ENCODE results near the gene PAQR5.
"Not testable (repeated sequence)": the region's sequence is repeated elsewhere in the genome, so short reads cannot be mapped to it uniquely, and the experiment has no call there.

The PAQR5 gene

DNA sequence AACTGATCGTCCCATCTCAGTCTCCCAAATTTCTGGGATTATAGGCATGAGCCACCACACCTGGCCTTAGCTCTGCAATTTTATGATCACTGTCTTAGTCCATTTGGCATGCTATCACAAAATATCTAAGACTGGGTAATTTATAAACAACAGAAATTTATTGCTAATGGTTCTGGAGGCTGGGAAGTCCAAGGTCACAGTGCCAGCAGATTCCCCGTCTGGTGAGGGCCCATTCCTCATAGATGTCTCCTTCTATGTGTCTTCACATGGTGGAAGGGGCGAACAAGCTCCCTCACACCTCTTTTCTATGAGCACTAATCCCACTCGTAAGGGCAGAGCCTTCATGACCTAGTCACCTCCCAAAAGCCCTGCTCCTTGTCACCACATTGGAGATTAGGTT lies 60.1 kb downstream of the PAQR5 start:
- DNase-seq, result no peak

DNA sequence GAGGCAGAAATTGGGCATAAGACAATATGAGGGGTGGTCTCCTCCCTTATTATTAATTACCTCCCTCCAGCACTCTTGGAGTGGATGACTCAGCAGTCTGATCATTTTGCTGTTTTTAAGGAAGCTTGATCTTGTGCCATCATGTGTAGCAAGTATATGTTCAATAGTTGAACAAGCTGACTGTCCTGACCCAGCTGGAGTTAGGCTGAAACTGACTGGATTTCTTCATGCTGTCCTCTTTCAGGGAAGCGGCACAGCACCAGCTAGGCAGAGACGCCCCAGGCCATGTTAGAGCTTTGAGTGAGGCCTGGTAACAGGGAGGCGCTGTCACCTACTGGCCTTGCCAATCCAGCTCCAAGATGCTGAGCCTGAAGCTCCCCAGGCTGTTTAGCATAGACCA lies 61.0 kb downstream of the PAQR5 start:
- DNase-seq, result no peak

GRCh38 chr15:69360642-69361041 lies 61.9 kb downstream of the PAQR5 start:
- no peak for DNase-seq

DNA sequence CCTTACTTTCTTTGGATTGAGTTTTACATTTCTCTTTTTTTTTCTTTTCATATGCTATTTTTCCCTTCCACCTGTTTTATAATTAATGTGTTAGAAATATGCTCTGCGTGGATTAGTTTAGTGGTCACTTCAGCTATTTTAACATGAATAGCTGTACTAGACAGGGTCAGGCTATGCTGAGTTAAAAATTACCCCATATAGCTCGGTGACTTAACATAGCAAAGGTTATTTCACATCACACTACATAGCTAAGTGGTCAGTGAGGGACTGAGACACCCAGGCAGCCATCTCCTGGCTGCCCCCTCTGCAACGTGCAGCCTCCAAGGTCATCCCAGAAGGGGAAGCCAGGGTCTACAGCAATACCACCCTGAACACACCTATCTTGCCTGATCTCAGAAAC lies 68.5 kb downstream of the PAQR5 start:
- no peak for DNase-seq

- DNase-seq, result no peak
Measured at GRCh38 chr15:69369631-69370030, 70.9 kb downstream of the PAQR5 start.

GRCh38 chr15:69373406-69373805 lies 74.7 kb downstream of the PAQR5 start:
- DNase-seq, result no peak

DNA sequence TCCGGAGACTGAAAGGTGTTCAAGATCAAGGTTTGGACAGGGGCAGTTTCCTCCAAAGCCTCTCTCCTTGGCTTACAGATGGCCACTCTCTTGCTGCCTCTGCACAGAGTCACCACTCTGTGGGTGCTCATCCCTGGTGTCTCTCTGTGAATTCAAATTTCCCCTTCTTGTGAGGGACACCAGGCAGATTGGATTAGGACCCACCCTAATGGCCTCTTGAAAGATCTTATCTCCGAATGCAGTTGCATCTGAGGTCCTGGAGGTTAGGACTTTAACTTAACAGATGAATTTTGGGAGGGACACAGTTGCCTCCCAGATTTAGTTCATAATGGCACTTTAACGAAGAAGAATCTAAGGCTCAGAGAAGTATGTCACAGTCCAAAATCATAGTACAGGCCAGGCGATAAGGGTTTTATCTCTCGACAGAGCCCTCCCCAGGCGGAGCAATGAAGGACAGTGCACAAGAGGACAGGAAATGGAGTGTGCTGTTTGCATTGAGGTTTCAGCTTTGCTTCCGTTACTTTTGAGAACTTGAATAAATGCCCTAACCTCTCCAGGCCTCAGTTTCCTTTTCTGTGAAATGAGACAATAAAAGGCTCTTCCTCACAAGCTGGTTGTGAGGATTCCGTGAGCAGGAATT lies 76.6 kb downstream of the PAQR5 start:
- no peak for DNase-seq

DNA sequence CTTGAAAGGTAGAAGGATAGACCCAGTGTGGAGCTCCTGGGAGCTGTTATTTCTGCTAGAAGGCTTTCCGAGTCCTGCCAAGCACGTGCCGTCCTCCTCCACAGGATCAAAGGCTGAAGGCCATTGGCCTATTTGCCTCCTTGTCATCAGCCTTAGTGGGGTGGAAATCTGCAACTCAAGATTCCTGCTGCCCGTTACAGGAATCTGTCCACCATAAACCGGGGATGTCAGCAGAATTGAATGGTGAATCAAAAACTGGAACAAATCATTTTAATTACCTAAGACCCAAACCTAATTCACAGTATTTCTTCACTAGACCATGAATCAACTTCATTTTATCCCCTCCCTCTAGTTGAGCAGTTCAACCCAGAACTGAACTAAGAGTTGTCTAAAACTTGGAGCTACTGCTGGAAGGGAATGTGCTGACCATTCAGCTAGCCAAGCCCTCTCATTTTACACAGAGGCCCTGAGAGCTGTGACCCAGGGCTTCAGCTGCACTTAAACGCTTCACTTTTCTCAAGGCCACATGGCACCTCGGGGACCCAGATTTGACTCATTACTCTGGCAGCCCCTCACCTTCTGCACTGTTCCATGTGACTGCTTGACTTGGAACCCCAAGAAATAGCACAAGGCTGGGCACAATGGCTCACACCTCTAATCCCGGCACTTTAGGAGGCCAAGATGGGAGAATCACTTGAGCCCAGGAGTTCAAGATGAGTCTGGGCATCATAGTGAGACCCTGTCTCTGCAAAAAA lies 78.7 kb downstream of the PAQR5 start:
- no peak for DNase-seq

DNA sequence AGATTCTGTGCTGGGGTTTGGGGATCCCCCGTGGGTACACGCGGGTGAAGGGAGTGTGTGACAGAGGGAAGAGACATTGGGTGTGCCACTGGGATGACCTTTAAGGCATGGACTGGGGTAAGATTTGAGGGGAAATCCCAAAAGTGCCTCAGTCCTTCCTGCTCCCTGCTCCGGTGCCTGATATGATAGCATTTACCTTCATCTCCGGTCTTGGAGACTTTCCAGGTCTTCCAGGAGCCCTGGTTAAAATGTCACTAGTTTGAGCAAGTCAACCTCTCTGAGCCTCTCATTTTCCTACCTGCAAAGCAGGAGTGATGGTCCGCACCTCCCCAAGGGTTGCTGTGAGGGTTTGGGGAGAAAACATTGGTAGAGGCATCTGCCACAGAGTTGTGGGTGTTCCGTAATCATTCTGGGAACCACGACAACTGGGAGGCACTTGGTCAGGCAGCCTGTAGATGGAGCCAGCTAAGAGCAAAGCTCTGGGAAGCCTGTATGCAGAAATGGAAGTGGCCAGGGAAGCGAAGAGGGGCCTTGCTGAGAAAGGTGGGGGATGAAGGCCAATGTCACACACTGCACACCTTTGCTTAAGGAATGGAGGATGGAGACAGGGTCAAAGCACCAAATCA lies 81.5 kb downstream of the PAQR5 start:
- no peak for DNase-seq

DNA sequence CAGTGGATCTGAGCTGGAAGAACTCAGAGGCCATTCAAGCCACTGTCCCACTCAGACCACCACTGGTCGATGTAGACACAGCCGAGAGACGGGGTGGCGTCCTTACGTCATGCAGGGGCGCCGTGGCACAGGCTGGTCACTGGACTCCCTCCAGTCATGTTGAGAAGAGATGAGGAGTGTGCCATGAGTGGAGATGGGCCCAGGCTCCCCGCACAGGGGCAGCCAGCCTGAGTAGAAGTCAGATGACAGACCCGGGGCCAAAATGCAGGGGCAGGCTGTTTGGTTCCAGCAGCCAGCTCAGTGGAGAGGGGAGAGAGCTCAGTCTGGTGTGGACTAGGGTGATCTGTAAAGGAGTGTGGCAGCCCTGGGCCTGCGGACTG lies 82.0 kb downstream of the PAQR5 start:
- no peak for DNase-seq

GRCh38 chr15:69382176-69382575 lies 83.5 kb downstream of the PAQR5 start:
- DNase-seq, result not testable (repeated sequence)

- DNase-seq, result not testable (repeated sequence)
Measured at GRCh38 chr15:69384066-69384465, 85.4 kb downstream of the PAQR5 start.

- DNase-seq, result no peak
Measured at GRCh38 chr15:69384626-69385598, 86.2 kb downstream of the PAQR5 start.

- no peak for DNase-seq
Measured at GRCh38 chr15:69385831-69386230, 87.1 kb downstream of the PAQR5 start.

DNA sequence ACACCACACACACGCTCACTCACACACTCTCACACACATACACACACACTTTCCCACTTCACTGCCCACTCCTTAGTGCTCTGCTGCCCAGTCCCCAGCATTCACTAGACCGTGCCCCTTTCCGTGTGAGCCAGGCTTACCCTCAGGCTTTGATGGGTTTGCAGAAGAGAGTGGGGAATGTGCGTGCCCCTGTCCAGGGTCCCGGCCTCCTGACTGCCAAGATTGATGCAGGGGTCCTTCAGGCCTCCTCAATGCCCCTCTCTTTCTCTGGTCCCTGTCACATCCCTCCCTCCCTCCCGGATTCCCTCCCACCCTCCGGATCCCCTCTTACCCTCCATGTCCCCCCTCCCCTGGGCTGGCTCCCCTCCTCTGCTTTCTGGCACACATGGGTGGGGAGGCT lies 87.6 kb downstream of the PAQR5 start:
- DNase-seq, result no peak

DNA sequence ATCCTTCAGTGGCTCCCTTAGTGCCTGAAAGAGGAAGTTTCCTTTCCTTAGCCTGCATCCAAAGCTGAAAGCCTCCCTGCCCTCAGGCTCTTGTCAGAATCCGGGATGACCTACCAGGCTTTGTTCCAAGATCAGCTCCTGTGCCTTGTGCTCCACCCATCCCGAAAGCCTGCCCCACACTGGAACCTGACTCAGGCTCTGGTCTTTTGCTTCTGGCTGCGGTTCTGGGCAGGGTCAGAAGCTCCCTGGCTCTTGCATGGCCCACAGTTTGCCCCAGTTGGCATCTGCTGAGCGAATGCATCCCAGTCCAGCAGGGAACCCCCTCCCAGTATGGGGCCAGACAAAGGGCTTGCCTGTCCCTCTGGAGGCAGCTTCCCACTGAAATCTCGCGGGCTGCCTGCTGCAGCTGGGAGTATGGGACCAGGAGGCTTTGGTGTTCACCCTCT lies 89.6 kb downstream of the PAQR5 start:
- DNase-seq, result no peak

GRCh38 chr15:69389426-69389825 lies 90.7 kb downstream of the PAQR5 start:
- DNase-seq, result peak; percentile 30

GRCh38 chr15:69390575-69390974 lies 91.9 kb downstream of the PAQR5 start:
- peak; percentile 7 for DNase-seq

DNA sequence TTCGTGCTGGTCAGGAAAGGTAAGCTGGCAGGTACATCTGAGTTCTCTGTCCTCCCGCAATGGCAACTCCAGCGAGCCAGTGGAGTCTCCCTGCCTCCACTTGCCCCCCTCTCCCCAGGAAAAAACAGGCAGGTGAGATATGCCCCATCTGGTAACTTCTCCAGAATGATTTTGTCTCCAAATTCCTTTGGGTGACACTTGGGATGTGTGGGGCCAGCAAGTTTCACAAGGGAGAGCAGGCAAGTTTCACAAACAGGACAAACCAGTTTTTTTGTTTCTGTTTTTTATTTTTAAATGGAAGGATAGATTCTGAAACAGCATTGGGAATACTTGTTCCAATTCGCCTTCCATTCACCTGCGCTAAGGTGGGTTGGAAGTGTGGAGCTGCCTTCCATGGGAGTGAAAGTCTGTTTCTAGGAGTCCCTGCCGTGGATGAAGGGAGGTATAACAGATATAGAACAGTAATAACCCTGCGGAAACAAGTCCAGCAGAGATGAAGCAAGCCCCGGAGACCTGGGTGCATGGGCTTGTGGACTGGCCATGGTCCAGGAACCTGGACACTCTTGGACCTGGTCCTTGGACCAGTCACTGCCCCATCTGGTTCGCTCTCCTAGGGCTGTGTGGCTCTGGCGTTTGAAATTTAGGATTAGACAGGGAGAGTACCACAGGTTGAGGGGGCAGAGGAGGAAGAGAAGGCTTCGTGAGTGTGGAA lies 92.5 kb downstream of the PAQR5 start:
- DNase-seq, result peak; percentile 19

DNA sequence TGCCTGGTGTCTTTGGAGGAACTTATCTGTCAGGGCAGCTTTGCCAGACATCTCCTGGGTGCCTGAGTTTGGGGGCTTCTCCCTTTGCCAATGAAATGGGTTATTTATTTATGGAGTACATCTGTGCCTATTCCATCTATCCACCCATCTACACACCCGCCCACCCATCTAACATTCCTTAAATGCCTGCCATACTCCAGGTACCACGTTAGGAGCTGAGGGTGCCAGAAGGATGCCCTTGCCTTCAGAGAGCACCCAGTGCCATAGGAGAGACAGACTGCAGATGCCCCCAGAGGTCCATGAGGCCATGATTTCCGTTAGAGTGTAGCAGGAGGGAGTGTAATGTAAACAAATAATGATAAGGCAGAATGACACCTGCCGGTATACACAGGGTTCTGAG lies 93.6 kb downstream of the PAQR5 start:
- DNase-seq, result peak; percentile 17

DNA sequence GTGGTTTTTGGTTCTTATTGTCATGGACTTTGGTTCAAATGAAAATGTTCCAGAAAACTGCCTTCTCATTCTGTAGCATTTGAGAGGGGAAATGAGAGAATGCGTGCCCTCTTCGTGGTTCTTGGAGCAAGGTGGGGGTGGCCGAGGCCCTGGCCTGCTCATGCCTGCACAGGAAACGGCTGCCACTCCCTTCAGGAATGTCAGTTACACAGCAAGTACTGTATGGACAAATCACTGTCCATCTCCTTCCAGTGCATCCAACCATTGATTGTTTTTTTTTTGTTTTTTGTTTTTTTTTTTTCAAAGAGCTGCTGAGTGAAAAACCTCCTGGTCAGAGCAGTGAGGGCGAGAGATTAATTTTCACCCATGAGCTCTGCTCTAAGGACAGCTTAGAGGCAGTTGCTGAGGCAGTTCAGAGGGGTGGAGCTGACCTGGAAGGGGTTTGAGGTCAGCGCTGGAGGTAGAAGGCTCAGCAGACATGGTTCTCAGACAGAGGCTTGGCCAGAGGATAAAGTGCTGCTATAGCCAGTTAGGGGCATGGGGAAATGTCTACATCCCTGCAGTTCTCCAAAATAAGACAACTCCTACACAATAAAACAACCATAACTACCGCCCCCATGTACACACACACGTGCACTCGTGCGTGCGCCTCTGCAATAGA lies 95.2 kb downstream of the PAQR5 start:
- DNase-seq, result peak; percentile 52
